Measurements from ENCODE around the gene COMT.

Gene COMT

GRCh38 chr22:20014526-20015186, 73.1 kb downstream of the COMT start:
- DNase-seq: peak in 1 of 2 experiments; percentile 65

GRCh38 chr22:20015187-20015625, 73.6 kb downstream of the COMT start:
- DNase-seq: no peak

GRCh38 chr22:20015971-20016733, 74.6 kb downstream of the COMT start:
- peak in 1 of 2 experiments; percentile 60 for DNase-seq

- peak; percentile 87 to 98 for DNase-seq
These were observed 75.4 kb downstream of the COMT start, which contains the start of gene ARVCF for GRCh38 chr22:20016734-20017621. ARVCF (minus strand) TSS chr22:20016823; CDS start chr22:19990794, 26,029 bp downstream.

GRCh38 chr22:20017622-20017958, 76.0 kb downstream of the COMT start:
- DNase-seq: no peak

- no peak for DNase-seq
These were observed 76.4 kb downstream of the COMT start for GRCh38 chr22:20018001-20018400.
